GM18907 (cell line): ENCODE results near the gene CTNS.
"Not testable (repeated sequence)": the region's sequence is repeated elsewhere in the genome, so short reads cannot be mapped to it uniquely, and the experiment has no call there.

Experiments
- ATAC-seq: cut with Tn5 transposase; IDR thresholded peaks from one replicate; pipeline ENCODE4 v1.9.1; 2021; ENCODE audit warnings: mild to moderate bottlenecking, moderate library complexity; ENCODE audit not compliant: unreplicated experiment

Gene CTNS

GRCh38 chr17:3681565-3681964 lies 45.0 kb downstream of the CTNS start:
- ATAC-seq: no peak

- ATAC-seq: no peak
These were observed 45.5 kb downstream of the CTNS start for GRCh38 chr17:3682033-3682432.

GRCh38 chr17:3683054-3683511 lies 46.5 kb downstream of the CTNS start:
- ATAC-seq: peak; percentile 53

- no peak for ATAC-seq
These were observed 48.6 kb downstream of the CTNS start for GRCh38 chr17:3685174-3685573.

- no peak for ATAC-seq
These were observed 51.5 kb downstream of the CTNS start for GRCh38 chr17:3688027-3688553.

GRCh38 chr17:3688852-3689261 lies 52.3 kb downstream of the CTNS start:
- ATAC-seq: no peak

- no peak for ATAC-seq
These were observed 52.9 kb downstream of the CTNS start for GRCh38 chr17:3689262-3690093.

GRCh38 chr17:3690094-3690715 lies 53.6 kb downstream of the CTNS start:
- no peak for ATAC-seq

- ATAC-seq: no peak
These were observed 55.1 kb downstream of the CTNS start for GRCh38 chr17:3691617-3692067.

- no peak for ATAC-seq
These were observed 55.8 kb downstream of the CTNS start for GRCh38 chr17:3692346-3692745.

GRCh38 chr17:3693141-3693540 lies 56.6 kb downstream of the CTNS start:
- ATAC-seq: no peak

GRCh38 chr17:3693829-3694231 lies 57.3 kb downstream of the CTNS start:
- peak; percentile 51 for ATAC-seq

GRCh38 chr17:3695129-3695722 lies 58.7 kb downstream of the CTNS start:
- peak; percentile 28 for ATAC-seq

- peak; percentile 23 for ATAC-seq
These were observed 59.3 kb downstream of the CTNS start, which contains the start of gene P2RX5 for GRCh38 chr17:3695723-3696411. TSS of gene P2RX5 (minus strand) at chr17:3696155. CDS start at chr17:3696005, 150 bp downstream.

GRCh38 chr17:3697103-3697476 lies 60.5 kb downstream of the CTNS start:
- no peak for ATAC-seq

- ATAC-seq: no peak
These were observed 61.6 kb downstream of the CTNS start for GRCh38 chr17:3698139-3698538.

GRCh38 chr17:3699951-3700350 lies 63.4 kb downstream of the CTNS start:
- no peak for ATAC-seq

- not testable (repeated sequence) for ATAC-seq
These were observed 65.5 kb downstream of the CTNS start for GRCh38 chr17:3702041-3702539.

GRCh38 chr17:3704931-3705717 lies 68.6 kb downstream of the CTNS start:
- ATAC-seq: no peak

- ATAC-seq: not testable (repeated sequence)
These were observed 69.1 kb downstream of the CTNS start for GRCh38 chr17:3705718-3705984.
